DMS 273 treated with DMSO at 0.1 percent for 48 hours (cell line): ENCODE data around the gene MLIP.
"Not testable (repeated sequence)": the region's sequence is repeated elsewhere in the genome, so short reads cannot be mapped to it uniquely, and the experiment has no call there.

Source experiments
- DNase-seq: peaks from one replicate; lab custom pipeline; 2025; lab: John Stamatoyannopoulos, UW

Gene MLIP, protein sequence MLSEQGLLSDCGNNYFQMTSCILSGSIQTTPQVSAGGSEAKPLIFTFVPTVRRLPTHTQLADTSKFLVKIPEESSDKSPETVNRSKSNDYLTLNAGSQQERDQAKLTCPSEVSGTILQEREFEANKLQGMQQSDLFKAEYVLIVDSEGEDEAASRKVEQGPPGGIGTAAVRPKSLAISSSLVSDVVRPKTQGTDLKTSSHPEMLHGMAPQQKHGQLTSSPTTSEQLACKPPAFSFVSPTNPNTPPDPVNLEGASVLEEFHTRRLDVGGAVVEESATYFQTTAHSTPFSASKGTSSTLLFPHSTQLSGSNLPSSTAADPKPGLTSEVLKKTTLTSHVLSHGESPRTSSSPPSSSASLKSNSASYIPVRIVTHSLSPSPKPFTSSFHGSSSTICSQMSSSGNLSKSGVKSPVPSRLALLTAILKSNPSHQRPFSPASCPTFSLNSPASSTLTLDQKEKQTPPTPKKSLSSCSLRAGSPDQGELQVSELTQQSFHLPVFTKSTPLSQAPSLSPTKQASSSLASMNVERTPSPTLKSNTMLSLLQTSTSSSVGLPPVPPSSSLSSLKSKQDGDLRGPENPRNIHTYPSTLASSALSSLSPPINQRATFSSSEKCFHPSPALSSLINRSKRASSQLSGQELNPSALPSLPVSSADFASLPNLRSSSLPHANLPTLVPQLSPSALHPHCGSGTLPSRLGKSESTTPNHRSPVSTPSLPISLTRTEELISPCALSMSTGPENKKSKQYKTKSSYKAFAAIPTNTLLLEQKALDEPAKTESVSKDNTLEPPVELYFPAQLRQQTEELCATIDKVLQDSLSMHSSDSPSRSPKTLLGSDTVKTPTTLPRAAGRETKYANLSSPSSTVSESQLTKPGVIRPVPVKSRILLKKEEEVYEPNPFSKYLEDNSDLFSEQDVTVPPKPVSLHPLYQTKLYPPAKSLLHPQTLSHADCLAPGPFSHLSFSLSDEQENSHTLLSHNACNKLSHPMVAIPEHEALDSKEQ

DNA sequence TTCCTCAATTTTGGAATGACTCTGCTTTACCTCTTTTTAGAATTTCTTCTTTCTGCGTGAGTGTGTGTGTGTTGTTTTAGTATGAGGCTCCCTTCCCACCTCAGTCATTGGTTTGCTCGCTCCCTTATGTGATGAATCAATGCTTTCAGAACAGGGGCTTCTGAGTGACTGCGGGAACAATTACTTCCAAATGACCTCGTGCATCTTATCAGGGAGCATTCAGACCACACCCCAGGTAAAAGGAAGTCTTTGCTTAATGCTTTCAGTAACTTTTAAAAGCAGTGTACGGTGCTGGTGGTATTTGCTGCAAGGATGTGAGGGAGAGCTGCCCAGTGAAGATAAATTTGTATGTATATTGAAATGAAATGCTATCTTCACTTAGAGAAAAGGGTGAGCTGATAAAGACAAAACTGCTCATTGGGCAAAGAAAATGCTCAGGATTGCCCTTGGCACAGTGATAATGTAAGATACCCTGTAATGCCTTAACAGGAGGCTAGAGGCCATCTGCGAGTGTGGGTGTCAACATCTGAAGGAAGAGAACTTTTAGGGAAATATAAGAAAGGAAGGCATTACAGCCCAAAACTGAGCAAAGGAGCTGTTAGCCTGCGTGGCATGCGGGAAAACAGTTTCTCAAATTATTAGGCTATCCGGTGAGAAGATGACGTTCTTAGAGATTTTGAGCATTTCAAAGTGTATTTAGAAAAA, at the start of gene MLIP:
TSS of gene MLIP (plus strand) at position 103 of the 705 bp plus-strand sequence. CDS start at position 140, 37 bp downstream.
- no peak for DNase-seq

DNA sequence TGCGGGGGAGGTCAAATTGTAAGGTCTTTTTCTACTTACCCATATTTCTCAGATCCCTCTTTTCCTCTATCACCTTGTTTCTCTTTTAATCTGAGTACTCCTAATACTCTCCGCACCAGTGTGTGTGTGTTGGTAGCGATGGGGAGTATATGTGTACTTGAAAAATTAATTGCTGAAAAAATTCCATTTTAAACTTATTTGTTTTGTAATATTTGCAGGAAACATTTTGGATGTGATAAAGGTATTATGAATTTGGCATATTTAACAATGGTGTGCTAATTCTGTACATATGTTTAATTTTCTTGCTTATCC, 48.1 kb upstream of the MLIP start:
- no peak for DNase-seq

DNA sequence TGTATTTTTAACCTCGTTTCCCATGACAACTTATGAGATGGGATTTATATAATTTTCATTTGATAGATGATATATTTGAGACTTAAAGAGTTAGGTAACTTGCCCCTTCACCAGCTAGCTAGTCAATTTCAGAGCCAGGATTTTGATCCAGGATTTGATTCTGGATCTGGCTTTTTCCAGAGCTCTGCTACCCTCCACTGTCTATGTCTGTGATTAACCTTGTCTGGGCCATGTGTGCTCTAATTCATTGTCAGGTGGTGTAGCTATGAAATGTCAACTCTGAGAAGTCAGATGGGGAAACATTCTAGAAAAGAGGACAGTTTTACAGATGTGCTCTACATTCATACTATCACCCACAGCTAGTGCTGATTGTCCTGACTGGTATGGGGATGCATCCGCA, 42.5 kb upstream of the MLIP start:
- no peak for DNase-seq

DNA sequence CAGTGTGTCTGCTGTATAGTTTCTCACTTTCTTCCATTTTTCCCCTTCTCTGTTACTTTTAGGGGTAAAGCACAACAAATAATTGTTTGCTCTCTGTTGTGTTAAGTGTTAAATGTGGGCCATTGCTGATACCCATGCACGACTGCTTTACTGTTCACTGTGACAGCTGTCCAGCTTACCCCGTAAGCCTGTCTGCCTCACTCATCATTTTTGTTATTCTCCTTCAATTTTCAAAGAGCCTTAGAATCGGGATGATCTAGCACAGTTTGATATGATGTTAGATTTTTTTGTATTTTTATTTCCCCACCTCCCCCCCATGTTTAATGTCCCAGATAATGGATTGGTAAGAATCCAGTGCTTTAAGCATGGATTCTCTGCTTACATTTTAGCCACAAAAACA, 41.2 kb upstream of the MLIP start:
- no peak for DNase-seq

DNA sequence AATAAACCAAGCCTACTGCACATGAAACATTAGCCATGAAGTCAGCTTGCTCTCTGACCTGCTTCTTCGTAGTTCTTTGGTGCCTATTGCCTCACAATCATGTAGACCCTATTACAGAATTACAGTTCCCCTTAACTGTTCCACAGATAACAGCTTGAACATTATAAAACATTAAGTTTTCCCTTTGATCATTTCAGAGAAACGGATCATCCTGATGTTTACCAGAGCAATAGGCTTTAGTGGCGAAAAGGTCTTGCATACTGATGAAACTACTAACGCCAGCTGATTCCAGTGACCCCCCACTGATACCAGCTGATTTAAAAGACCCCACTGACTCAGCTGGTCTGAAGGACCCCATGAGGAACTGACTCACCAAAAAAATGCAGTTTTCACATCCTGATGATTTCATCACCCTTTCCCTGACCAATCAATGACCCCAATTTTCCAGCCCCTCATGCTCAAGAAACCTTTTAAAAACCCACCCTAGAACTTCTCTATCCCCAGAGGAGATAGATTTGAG, 39.4 kb upstream of the MLIP start:
- no peak for DNase-seq

DNA sequence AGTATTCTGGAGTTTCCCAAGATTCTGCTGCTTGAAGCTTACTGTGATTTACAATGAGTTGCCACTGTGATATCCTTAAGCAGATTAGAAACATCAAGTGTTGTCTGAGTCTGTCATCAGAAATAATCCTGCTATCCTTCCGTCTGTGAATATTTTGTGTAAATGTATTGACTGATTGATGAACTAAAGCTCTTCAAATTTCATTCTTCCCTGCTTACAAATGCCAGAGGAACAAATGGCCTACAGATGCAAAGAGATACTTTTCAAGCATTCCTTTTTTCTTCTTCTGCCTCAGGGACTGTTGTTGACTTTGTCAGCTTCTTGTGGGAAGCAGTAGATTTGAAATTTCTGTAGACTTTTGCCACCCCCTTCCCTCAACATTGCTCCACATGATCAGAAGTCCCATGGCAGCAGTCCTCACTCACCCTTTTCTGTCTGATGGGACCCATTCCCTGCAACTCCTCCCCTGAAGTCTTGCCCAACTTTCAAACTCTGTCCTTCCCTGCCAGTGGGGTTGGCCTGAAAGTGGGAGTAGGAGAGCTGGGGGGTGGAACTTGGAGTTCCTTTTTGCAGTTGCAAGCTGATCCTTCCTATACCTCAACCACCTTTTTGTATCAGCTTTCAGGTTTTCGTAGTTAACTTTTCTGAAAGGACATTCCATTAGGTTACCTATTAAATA, 38.5 kb upstream of the MLIP start:
- DNase-seq: no peak

DNA sequence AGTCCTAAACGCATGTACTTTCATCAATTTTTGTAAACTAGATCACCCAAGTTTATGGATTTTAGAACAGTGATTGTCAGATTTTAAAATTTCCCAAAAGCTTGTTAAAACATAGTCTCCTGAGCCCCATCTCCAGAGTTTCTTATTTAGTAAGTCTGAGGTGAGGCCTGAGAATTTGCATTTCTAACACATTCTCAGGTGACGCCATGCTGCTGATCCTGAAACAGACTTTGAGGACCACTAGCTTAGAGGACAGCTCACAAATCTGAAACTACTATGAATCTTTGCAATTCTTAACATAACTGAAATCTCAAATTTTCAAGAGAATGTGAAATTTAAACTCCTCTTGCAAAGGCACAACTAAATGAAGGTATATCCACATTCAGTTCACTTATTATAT, 37.8 kb upstream of the MLIP start:
- DNase-seq: no peak

DNA sequence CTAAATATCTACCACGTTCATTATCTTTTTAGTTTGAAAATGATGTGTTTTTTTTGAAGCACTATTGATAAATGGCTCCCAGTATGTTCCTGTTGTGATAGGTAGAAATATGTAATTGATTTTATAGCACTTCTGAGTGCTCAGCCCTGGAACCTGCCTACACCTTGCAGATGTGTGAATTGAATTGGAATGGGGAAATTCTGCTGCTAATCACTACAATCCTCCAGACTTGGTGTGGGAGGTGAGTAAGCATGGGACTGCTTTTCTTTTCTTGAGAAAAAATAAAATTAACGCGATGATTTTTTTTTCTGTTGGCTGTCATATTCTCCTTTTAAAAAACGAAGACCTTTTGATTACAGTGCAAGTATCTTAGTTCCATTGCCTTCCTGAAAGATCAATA, 37.1 kb upstream of the MLIP start:
- DNase-seq: no peak

DNA sequence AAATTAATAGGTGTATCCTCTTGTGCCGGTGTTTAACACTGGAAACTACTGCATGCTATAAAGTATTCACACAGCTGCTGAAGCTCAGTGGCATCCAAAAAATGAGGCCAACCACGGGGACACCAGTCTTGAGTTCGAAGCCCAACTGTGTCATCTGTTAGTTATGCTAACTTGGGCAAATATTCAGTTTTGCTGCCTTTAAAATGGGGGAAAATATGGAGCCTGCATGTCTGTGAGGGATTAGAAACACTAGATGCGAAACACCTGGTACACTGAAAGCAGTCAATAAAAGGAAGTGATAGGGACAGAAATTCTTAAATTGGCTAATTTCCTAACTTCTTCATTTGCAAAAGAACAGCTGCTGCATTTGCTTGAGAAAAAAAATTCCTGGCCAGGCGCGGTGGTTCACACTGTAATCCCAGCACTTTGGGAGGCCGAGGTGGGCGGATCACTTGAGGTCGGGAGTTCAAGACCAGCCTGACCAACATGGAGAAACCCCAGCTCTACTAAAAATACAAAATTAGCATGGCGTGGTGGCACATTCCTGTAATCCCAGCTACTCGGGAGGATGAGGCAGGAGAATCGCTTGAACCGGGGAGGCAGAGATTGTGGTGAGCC, 36.6 kb upstream of the MLIP start:
- no peak for DNase-seq

DNA sequence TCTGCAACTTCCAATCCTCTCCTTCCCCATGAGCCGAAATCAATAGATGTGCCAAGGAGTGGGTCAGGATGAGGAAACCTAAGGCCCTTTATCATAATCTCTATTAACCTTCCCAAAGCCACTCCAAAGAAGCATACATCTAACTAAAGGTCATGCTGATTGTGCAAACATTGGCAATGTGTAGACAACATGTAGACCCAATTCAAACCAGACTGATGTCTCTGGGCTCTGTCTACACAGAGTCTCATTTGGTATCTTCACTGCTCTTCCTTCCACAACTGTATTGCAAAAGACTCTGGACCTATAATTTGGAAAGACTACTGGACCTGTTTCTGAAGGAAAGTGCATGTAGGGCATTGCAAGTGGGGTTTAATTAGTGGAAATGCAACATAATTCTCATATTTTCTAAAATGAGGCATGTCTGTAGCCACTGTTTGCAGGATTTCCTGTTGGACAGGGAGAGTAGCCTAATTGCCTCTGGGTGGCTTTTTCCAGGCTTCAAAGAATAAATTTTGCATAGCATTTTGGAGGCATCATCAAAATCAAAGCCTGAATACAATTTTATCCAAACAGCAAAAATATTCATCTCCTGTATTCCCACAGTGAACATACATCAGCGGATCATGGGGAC, 35.0 kb upstream of the MLIP start:
- no peak for DNase-seq

DNA sequence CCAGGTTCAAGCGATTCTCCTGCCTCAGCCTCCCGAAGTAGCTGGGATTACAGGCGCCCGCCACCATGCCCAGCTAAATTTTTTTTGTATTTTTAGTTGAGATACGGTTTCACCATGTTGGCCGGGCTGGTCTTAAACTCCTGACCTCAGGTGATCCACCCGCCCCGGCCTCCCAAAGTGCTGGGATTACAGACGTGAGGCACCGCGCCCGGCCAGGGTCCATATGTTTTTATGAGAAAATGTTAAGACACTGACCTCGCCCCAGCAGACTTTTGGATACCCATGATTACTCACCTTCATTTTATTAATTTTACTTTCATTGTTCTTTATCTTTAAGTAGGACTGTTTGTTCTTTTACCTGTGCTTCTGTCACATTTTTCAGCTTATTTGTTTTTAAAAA, 29.7 kb upstream of the MLIP start:
- DNase-seq: not testable (repeated sequence)

DNA sequence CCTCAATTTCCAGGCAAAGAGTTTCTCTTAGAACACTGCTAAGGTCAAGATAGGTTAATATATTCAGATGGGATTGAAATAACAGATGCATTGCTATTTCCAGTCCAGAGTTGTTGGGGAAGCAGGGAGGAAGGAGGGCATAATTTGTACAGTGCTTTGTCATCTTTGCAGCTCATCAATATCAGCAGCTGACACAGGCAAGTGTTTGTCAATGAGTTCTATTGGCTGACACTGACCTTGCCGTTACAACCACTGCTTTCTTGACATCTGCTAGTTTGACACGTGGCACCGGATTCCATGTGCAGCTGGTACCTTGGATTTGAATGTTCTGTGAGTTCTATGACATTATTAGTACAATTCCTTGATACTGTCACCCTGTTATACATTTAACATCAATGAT, 28.0 kb upstream of the MLIP start:
- peak; percentile 79 for DNase-seq

DNA sequence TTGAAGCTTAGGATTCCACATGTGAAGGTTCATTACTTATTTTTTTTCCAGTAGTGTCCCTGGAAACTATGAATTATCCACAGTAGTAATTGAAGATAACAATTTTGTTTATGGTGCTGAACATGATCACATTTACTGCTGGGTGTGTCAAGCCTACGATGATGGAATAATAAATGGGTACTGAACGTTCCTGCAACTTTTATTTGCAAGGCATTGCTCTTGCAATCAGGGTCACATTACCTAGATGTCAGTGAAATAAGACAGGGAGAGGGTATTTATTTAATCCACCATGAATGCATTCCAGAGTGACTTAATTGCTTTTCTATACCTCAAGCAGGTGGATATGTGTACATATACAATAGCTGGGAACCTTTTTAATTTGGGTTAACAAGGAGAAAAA, 27.0 kb upstream of the MLIP start:
- DNase-seq: no peak

DNA sequence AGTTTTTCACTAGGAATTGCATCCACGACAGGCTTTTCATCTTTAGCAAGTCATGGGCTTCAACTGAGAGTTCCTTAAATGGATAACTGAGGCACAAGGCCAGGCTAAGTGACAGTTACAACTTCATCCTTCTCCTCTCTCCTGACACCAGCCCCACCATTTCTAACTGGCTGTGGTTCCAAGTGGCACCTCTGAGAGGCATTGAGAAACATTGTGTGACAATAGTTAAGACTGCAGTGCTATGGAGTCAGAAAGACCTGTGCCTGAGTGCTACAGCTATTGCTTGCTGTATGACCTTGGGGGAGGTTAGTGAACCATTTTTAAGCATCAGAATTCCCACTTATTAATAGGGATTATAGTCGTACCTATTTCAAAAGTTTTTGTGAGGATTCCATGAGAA, 26.2 kb upstream of the MLIP start:
- no peak for DNase-seq

DNA sequence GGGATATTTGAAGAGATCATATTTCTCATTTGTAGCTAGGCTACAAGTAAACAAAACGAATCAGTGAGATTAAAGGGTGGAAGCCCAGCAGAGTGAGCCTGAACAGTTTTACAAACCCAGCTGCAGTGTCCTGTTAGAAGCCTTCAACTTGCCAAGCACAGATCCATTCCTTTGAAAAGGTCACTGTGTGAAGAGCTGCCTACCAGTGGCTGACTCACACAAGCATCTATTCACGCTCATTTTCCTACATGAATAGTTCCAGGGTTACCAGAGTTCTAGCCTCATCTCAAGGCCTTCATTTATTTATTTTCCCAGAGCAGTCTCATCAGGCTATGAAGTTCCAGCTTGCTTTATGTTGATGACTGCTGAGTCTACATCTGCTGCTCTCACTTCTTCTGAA, 25.7 kb upstream of the MLIP start:
- no peak for DNase-seq

DNA sequence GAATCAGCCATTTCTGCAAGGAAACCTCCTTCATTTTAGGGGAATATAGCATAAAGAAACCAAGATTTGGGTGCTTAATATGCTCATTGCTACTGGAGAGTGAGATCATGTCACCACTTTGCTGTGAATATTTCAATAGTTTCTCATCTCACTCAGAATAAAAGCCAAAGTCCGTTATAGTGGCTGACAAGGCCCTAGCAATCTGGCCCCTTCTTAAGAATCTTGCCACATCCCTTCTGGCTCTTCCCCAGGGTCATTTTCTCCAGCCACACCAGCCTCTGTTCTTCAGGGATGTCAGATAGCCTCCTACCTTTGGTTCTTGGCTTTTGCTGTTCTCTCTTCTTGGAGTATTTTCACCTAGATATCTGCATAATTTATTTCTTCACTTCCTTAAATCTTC, 24.8 kb upstream of the MLIP start:
- DNase-seq: no peak

DNA sequence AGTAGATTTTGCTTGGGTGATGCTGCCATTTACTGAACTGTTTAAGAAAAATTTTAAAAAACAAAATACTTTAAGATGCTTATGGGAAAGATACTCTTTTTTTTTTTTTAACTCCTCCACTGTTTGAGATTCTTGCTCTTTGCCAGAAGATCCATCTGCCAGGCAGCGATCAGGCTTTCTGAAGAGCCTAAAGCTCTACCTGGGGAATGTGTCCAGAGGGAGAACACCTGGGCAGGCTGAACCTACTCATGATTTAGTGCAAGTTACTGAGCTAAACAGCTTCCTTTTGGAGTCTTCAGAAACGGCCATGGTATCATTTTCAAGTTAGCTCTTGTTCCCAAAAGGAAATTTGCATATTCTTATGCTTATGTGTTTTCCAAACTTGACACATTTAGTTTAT, 23.5 kb upstream of the MLIP start:
- no peak for DNase-seq

DNA sequence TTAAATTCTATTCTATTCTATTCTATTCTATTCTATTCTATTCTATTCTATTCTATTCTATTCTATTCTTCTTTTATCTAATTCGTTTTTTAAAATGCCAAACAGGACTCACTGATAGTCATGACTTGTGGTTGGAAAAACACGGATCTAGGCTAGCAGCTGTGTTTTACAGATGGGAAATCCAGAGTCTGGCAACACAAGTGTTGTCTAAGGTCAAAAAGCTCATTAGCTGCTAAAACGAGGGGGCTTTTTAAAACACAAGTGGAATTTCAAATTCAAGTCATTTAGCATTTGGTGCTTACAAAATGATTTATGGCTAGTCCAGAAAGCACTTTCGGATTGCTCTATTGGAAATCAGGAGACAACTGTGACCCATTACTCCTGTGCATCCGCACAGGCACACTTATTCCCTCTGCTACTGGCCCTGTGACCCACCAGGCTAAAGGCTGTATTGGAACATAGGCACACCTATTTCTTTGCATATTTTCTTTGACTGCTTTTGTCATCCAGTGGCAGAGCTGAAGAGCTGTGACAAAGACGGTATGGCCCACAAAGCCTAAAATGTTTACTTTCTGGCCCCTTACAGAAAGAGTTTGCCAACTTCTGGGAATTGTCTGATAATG, 17.8 kb upstream of the MLIP start:
- DNase-seq: no peak

DNA sequence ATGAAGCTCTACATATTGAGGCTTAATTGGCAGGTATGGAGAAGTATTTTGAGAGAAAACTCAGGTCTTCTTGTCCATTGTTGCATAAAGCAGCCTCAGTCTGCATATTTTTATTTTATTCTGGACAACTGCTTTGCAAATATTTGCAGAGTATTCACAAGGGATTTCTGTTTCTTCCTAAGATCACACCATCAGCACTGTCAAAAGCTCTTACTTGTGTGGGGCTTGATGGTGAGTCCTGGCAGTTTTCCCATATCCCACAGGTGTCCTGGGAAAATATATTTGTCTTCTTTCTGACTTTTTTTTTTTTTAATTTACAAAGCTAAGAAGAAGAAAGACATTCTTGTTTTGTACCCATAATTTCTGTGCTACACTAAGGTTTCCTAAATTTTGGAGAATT, 16.9 kb upstream of the MLIP start:
- DNase-seq: no peak

DNA sequence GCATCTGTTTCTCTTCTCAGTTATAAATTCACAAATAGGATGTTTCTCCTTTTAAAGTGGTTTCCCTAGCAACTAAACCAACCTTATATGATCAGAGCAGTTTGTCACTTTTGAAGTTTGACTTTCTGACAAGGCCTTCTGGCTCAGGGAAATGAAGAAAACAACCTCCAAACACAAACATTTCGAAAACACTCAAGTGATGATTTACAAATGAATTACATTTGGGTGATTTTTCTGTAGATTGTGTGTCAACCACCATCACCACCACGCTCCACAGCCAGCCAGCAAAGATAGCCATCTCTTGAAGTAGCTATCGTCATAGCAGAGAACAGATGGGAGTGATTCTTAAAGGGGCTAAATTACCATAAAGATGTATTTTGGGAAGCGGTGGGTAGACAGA, 16.5 kb upstream of the MLIP start:
- peak; percentile 72 for DNase-seq
